ENCODE data around the gene SGF29.
"Not testable (repeated sequence)": the region's sequence is repeated elsewhere in the genome, so short reads cannot be mapped to it uniquely, and the experiment has no call there.

Gene SGF29

GRCh38 chr16:28589930-28590329 lies 36.2 kb downstream of the SGF29 start:
- 96% methylated on average over 13 of the region's 13 CpGs for WGBS
- H3K4me3 ChIP-seq (ENCODE audit: low read length), result no peak overlapping the region
- H3K36me3 ChIP-seq (ENCODE audit: insufficient read depth, low read length), result peaks cover 38% of the 10 kb centered on the region
- H3K27ac ChIP-seq (ENCODE audit: low read depth, low read length), result no peak overlapping the region
- no peak overlapping the region for H3K9ac ChIP-seq (ENCODE audit: low read depth, low read length)
- H3K9me3 ChIP-seq (ENCODE audit: insufficient read depth, low read depth, low read length), result no peaks in the 10 kb centered on the region
- H3K27me3 ChIP-seq (ENCODE audit: insufficient read depth, low read length), result no peaks in the 10 kb centered on the region
- no peaks in the 10 kb centered on the region for H3K4me1 ChIP-seq (ENCODE audit: insufficient read depth, low read length)

GRCh38 chr16:28590384-28591340 lies 36.9 kb downstream of the SGF29 start:
- WGBS, result 95% methylated on average over 22 of the region's 22 CpGs
- Histone ChIP-seq H3K4me3 (ENCODE audit: low read length) (no peak overlapping the region), H3K36me3 (ENCODE audit: insufficient read depth, low read length) (peaks cover 31% of the 10 kb centered on the region)

GRCh38 chr16:28591355-28591754 lies 37.6 kb downstream of the SGF29 start:
- 93% methylated on average over 6 of the region's 6 CpGs for WGBS
- H3K9ac ChIP-seq (ENCODE audit: low read depth, low read length), result no peak overlapping the region
- no peaks in the 10 kb centered on the region for H3K27me3 ChIP-seq (ENCODE audit: insufficient read depth, low read length)
- no peak overlapping the region for H3K27ac ChIP-seq (ENCODE audit: low read depth, low read length)
- H3K9me3 ChIP-seq (ENCODE audit: insufficient read depth, low read depth, low read length), result no peaks in the 10 kb centered on the region
- peaks cover 26% of the 10 kb centered on the region for H3K36me3 ChIP-seq (ENCODE audit: insufficient read depth, low read length)
- H3K4me1 ChIP-seq (ENCODE audit: insufficient read depth, low read length), result 0 out of 2 replicates have a peak, but pooled peaks cover 3% of the 10 kb centered on the region
- H3K4me3 ChIP-seq (ENCODE audit: low read length), result no peak overlapping the region

More at GRCh38 chr16:28590384-28591340, 36.9 kb downstream of the SGF29 start:
- no peaks in the 10 kb centered on the region for H3K27me3 ChIP-seq (ENCODE audit: insufficient read depth, low read length)
- no peak overlapping the region for H3K9ac ChIP-seq (ENCODE audit: low read depth, low read length)
- no peaks in the 10 kb centered on the region for H3K4me1 ChIP-seq (ENCODE audit: insufficient read depth, low read length)
- H3K27ac ChIP-seq (ENCODE audit: low read depth, low read length), result no peak overlapping the region
- H3K9me3 ChIP-seq (ENCODE audit: insufficient read depth, low read depth, low read length), result no peaks in the 10 kb centered on the region

DNA sequence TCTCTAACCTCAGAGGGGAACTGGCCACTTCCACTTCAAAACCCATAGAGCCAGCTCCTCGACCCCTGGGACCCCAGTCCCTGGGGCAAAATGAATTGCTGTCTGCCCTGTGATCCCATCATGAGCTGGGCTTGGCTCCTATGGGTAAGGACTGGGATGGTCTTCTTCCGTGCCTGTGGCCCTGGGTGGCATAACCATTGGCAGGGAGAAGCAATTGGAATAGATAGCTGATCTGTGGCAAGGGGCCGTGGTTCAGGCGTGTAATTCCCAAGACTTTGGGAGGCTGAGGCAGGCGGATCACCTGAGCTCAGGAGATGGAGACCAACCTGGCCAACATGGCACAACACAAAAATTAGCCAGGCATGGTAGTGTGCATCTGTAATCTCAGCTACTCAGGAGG lies 38.8 kb downstream of the SGF29 start:
- no peak overlapping the region for H3K27ac ChIP-seq (ENCODE audit: low read depth, low read length)
- H3K27me3 ChIP-seq (ENCODE audit: insufficient read depth, low read length), result no peaks in the 10 kb centered on the region
- H3K9me3 ChIP-seq (ENCODE audit: insufficient read depth, low read depth, low read length), result no peaks in the 10 kb centered on the region
- H3K4me3 ChIP-seq (ENCODE audit: low read length), result no peak overlapping the region
- peaks cover 21% of the 10 kb centered on the region for H3K36me3 ChIP-seq (ENCODE audit: insufficient read depth, low read length)
- 95% methylated on average over 5 of the region's 5 CpGs for WGBS
- peaks cover 14% of the 10 kb centered on the region for H3K4me1 ChIP-seq (ENCODE audit: insufficient read depth, low read length)
- H3K9ac ChIP-seq (ENCODE audit: low read depth, low read length), result no peak overlapping the region

DNA sequence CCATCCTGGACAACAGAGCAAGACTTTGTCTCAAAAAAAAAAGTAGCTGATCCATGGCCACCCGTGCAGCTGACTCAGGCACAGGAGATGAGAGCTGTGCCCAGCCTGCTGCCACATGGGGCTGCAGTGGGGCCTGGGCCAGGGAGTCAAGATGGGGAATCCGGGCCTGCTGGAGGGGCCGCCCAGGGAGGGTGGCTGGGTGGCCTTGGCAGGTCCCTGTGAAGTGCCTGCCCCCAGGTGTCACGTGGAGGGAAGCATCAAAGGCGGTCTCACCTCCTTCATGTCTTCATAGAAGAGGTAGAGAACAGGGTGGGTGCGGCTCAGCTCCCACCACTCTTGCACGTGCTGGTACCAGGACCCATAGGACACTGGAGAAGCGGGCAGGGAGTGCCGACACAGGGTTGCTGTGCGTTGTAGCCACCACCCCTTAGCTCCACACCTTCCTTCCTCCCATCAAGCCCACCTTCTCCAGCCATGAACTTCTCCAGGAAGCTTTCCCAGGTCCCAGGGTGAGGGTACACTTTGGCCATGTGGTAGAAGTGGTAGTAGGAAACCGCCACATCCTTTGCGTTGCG lies 39.3 kb downstream of the SGF29 start:
- no peak overlapping the region for H3K9ac ChIP-seq (ENCODE audit: low read depth, low read length)
- H3K4me1 ChIP-seq (ENCODE audit: insufficient read depth, low read length), result peaks cover 19% of the 10 kb centered on the region
- H3K9me3 ChIP-seq (ENCODE audit: insufficient read depth, low read depth, low read length), result no peaks in the 10 kb centered on the region
- peaks cover 20% of the 10 kb centered on the region for H3K36me3 ChIP-seq (ENCODE audit: insufficient read depth, low read length)
- 92% methylated on average over 10 of the region's 13 CpGs for WGBS
- no peaks in the 10 kb centered on the region for H3K27me3 ChIP-seq (ENCODE audit: insufficient read depth, low read length)
- no peak overlapping the region for H3K4me3 ChIP-seq (ENCODE audit: low read length)
- H3K27ac ChIP-seq (ENCODE audit: low read depth, low read length), result no peak overlapping the region

DNA sequence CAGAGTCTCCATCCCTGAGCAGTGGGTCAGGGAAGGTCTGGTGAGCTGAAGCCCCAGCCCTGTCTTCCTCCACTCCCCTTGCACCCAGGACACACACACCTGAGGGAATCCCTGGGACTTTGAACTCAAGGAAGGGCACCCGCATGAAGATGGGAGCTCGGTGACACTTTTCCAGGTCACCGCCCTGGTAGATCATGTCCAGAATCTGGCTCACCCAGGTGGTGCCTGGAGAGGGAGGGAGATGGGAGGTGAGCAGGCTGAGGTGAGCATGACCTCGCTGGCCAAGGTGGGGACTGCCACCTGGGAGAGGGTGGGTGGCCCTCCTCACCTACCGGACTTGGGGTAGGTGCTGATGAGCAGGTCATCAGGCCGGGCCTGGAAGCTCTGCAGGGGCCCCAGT lies 41.7 kb downstream of the SGF29 start:
- not testable (repeated sequence) for H3K9me3 ChIP-seq (ENCODE audit: insufficient read depth, low read depth, low read length); H3K4me3 ChIP-seq (ENCODE audit: low read length); H3K9ac ChIP-seq (ENCODE audit: low read depth, low read length); H3K27me3 ChIP-seq (ENCODE audit: insufficient read depth, low read length); H3K36me3 ChIP-seq (ENCODE audit: insufficient read depth, low read length); H3K27ac ChIP-seq (ENCODE audit: low read depth, low read length)
- H3K4me1 ChIP-seq (ENCODE audit: insufficient read depth, low read length), result peaks cover 20% of the 10 kb centered on the region
- 89% methylated on average over 4 of the region's 6 CpGs for WGBS

DNA sequence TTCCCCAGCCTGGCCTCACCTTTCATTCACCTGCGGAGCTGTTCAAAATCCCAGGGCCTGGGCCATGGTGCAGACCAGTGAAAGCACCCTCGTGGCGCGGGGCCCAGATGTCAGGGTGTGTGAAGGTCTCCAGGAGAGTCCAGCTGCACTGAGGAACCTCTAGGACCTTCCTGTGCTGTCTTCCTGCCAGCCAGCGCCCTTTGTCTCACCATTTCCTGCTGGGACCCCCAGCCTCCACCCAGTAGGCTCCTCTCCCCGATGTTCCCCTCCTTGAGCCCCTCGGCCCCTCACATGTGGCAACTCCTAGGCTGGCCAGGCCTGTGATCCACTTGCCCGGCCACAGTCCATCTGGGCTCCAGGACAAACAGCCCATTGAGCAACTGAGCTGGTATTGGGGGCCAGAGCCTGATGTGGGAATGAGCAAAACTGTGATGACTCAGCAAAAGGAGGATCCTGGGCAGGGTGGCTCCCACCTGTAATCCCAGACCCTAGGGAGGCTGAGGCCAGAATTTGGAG lies 42.5 kb downstream of the SGF29 start:
- H3K4me1 ChIP-seq (ENCODE audit: insufficient read depth, low read length), result peaks cover 20% of the 10 kb centered on the region
- peaks cover 3% of the 10 kb centered on the region; the same call in 1 of the 2 replicates for H3K36me3 ChIP-seq (ENCODE audit: insufficient read depth, low read length)
- H3K4me3 ChIP-seq (ENCODE audit: low read length), result no peak overlapping the region
- no peak overlapping the region for H3K27ac ChIP-seq (ENCODE audit: low read depth, low read length)
- H3K9ac ChIP-seq (ENCODE audit: low read depth, low read length), result no peak overlapping the region
- 87% methylated on average over 8 of the region's 8 CpGs for WGBS
- H3K9me3 ChIP-seq (ENCODE audit: insufficient read depth, low read depth, low read length), result no peaks in the 10 kb centered on the region
- no peaks in the 10 kb centered on the region for H3K27me3 ChIP-seq (ENCODE audit: insufficient read depth, low read length)

- Histone ChIP-seq H3K4me3 (ENCODE audit: low read length) (no peak within 1 kb of the TSS), H3K9ac (ENCODE audit: low read depth, low read length) (no peak within 1 kb of the TSS), H3K4me1 (ENCODE audit: insufficient read depth, low read length) (peaks cover 20% of the 10 kb centered on the region), H3K27ac (ENCODE audit: low read depth, low read length) (no peak within 1 kb of the TSS), H3K27me3 (ENCODE audit: insufficient read depth, low read length) (no peaks in the 10 kb centered on the region), H3K36me3 (ENCODE audit: insufficient read depth, low read length) (no peaks in the 10 kb centered on the region), H3K9me3 (ENCODE audit: insufficient read depth, low read depth, low read length) (no peaks in the 10 kb centered on the region)
- WGBS, result 53% methylated on average over 11 of the region's 11 CpGs
Observed at GRCh38 chr16:28596840-28597691, 43.3 kb downstream of the SGF29 start, which contains the start of gene SULT1A2. Gene SULT1A2 (minus strand): TSS chr16:28597050. CDS start chr16:28595930, 1,120 bp downstream.

- Histone ChIP-seq H3K9ac (ENCODE audit: low read depth, low read length) (no peak overlapping the region), H3K9me3 (ENCODE audit: insufficient read depth, low read depth, low read length) (no peaks in the 10 kb centered on the region), H3K27ac (ENCODE audit: low read depth, low read length) (no peak overlapping the region), H3K27me3 (ENCODE audit: insufficient read depth, low read length) (no peaks in the 10 kb centered on the region), H3K4me3 (ENCODE audit: low read length) (no peak overlapping the region), H3K36me3 (ENCODE audit: insufficient read depth, low read length) (no peaks in the 10 kb centered on the region), H3K4me1 (ENCODE audit: insufficient read depth, low read length) (peaks cover 20% of the 10 kb centered on the region)
- WGBS, result 69% methylated on average over 9 of the region's 9 CpGs
Observed at GRCh38 chr16:28597692-28598261, 44.1 kb downstream of the SGF29 start.

DNA sequence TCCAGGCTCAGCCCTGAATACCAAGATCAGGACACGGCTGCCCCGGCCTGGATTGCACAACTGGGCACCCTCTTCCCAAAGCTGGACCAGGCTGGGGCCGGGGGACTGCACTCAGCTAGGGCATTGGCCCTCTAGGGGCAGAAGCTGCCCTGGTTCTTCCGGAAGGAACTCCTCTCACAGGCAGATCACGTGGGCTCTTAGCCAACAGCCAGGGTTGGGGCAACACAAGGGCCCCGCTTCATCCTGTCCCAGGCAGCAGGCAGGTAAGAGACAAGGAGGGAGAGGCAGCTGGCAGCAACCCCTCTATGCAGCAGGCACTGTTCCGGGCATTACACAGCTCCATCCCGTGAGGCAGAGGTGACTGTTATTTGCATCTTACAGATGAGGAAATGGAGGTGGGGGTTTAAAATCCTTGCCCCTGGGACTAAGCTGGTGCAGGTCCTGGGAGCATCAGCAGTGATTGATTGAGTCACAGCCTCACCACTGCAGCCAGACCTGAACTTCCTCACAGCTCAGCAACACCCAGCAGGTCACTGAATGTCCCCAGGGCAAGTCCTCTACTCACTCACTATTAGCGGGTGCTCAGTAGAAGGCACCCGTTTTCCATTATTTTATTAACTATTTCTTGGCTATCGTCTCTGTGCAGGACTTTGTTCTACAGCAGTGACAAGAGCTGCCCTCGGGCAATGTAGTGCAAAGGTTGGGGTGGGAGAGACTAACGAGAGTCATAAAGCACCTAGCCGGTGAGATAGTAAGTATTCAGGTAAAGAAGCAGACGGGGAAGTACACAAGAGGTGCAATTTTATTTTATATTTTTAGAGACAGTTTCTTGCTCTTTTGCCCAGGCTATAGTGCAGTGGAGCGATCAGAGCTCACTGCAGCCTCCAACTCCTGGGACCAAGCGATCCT lies 45.9 kb downstream of the SGF29 start:
- not testable (repeated sequence) for H3K4me3 ChIP-seq (ENCODE audit: low read length)

More for the DNA sequence above, 45.9 kb downstream of the SGF29 start:
- H3K9me3 ChIP-seq (ENCODE audit: insufficient read depth, low read depth, low read length); H3K27ac ChIP-seq (ENCODE audit: low read depth, low read length); H3K9ac ChIP-seq (ENCODE audit: low read depth, low read length); H3K27me3 ChIP-seq (ENCODE audit: insufficient read depth, low read length); H3K36me3 ChIP-seq (ENCODE audit: insufficient read depth, low read length): not testable (repeated sequence)
- peaks cover 20% of the 10 kb centered on the region for H3K4me1 ChIP-seq (ENCODE audit: insufficient read depth, low read length)
- no CpG with 5 or more reads among the region's 17 CpGs for WGBS
